D721Med (cell line): ENCODE measurements around the gene ULK4.

Experiments
- DNase-seq: peaks from one replicate; pipeline ENCODE4 v3.0.0; 2011; ENCODE audit warnings: low spot score; ENCODE audit not compliant: insufficient read length
- FAIRE-seq: peaks from 2 replicates; lab custom pipeline; 2011; peaks lifted over from hg19 to GRCh38; lab: Jason Lieb, UNC
- CTCF ChIP-seq: IDR thresholded peaks from 2 replicates; pipeline ENCODE4 v1.5.1; 2012; ENCODE audit warnings: mild to moderate bottlenecking, control low read depth; ENCODE audit not compliant: insufficient read depth; ENCODE audit errors: missing control alignments

Gene ULK4

GRCh38 chr3:41579861-41580260 lies 382.0 kb downstream of the ULK4 start:
- FAIRE-seq = no peak
- no peak for TF ChIP-seq CTCF
- no peak for DNase-seq

- FAIRE-seq (no peak), DNase-seq (no peak)
- TF ChIP-seq CTCF = no peak
Measured at GRCh38 chr3:41578798-41579197, 383.1 kb downstream of the ULK4 start.

- DNase-seq (no peak), FAIRE-seq (no peak)
- no peak for TF ChIP-seq CTCF
Measured at GRCh38 chr3:41575724-41576123, 386.2 kb downstream of the ULK4 start.

- TF ChIP-seq CTCF = no peak
- no peak for DNase-seq
- no peak for FAIRE-seq
Measured at GRCh38 chr3:41574900-41575299, 387.0 kb downstream of the ULK4 start.

GRCh38 chr3:41573591-41573990 lies 388.3 kb downstream of the ULK4 start:
- DNase-seq (no peak), FAIRE-seq (no peak)
- TF ChIP-seq CTCF = no peak

GRCh38 chr3:41572092-41572491 lies 389.8 kb downstream of the ULK4 start:
- no peak for TF ChIP-seq CTCF
- FAIRE-seq = no peak
- no peak for DNase-seq

- DNase-seq = no peak
- no peak for FAIRE-seq
- TF ChIP-seq CTCF = no peak
Measured at GRCh38 chr3:41569632-41570305, 392.1 kb downstream of the ULK4 start.
